GM23338 (cell line): ENCODE data around the gene TULP4. TPM values are rescaled to one million over a fixed set of nuclear protein-coding genes. Genes with fewer than 3 reads are reported as not detected.

Source experiments
- ATAC-seq: fragments of 200-7000 bp; cut with Tn5 transposase; 3 replicates; pipeline ENCODE4 v1.9.1; 2020
- DNase-seq: peaks from one replicate; pipeline ENCODE4 v3.0.0-alpha.2; 2015; ENCODE audit warnings: low spot score
- H2AFZ ChIP-seq: fragments of 200-600 bp; sonication (generic); 2 replicates; pipeline ENCODE4 v1.8.0; 2016; ENCODE audit warnings: antibody characterized with exemption, mild to moderate bottlenecking, moderate library complexity
- H3F3A ChIP-seq: fragments of 200-600 bp; sonication (generic); replicated peaks from 2 replicates; pipeline ENCODE4 v1.8.0; 2017; ENCODE audit warnings: antibody characterized with exemption, mixed run types, low read depth
- H3K27ac ChIP-seq: fragments of 200-600 bp; sonication (generic); 2 replicates; pipeline ENCODE4 v1.6.1; 2016; ENCODE audit warnings: low read depth
- H3K27me3 ChIP-seq: fragments of 200-600 bp; sonication (generic); 2 replicates; pipeline ENCODE4 v1.8.0; 2016; ENCODE audit warnings: mild to moderate bottlenecking, mixed run types, moderate library complexity; ENCODE audit not compliant: insufficient read depth
- H3K36me3 ChIP-seq: fragments of 200-600 bp; sonication (generic); 2 replicates; pipeline ENCODE4 v1.8.0; 2016; ENCODE audit warnings: mild to moderate bottlenecking; ENCODE audit not compliant: insufficient read depth
- H3K4me1 ChIP-seq: fragments of 200-600 bp; sonication (generic); 2 replicates; pipeline ENCODE4 v1.8.0; 2016; ENCODE audit warnings: mild to moderate bottlenecking, moderate library complexity; ENCODE audit not compliant: insufficient read depth
- H3K4me2 ChIP-seq: fragments of 200-600 bp; sonication (generic); 2 replicates; pipeline ENCODE4 v1.7.1; 2017; ENCODE audit warnings: mixed run types
- H3K4me3 ChIP-seq: fragments of 200-600 bp; sonication (generic); 2 replicates; pipeline ENCODE4 v1.6.1; 2016; ENCODE audit warnings: mixed run types
- H3K79me2 ChIP-seq: fragments of 200-600 bp; sonication (generic); replicated peaks from 2 replicates; pipeline ENCODE4 v1.8.0; 2017; ENCODE audit warnings: mild to moderate bottlenecking; ENCODE audit not compliant: insufficient read depth
- H3K9me2 ChIP-seq: fragments of 200-600 bp; sonication (generic); 2 replicates; pipeline ENCODE4 v1.8.0; 2017; ENCODE audit not compliant: insufficient read depth
- H4K20me1 ChIP-seq: fragments of 200-600 bp; sonication (generic); replicated peaks from 2 replicates; pipeline ENCODE4 v1.8.0; 2017; ENCODE audit warnings: mild to moderate bottlenecking; ENCODE audit not compliant: insufficient read depth
- H3K27ac Mint-ChIP-seq: 2 replicates; pipeline ENCODE4 v1.8.0; 2020; ENCODE audit warnings: inconsistent platforms, mild to moderate bottlenecking, moderate library complexity, mixed read lengths
- H3K27me3 Mint-ChIP-seq: 3 replicates; pipeline ENCODE4 v1.8.0; 2022; ENCODE audit warnings: low read depth, mild to moderate bottlenecking, moderate library complexity, mixed read lengths, inconsistent platforms; ENCODE audit not compliant: insufficient read depth, poor library complexity
- H3K36me3 Mint-ChIP-seq: 3 replicates; pipeline ENCODE4 v1.8.0; 2021; ENCODE audit warnings: low read depth, mild to moderate bottlenecking, inconsistent platforms, moderate library complexity, mixed read lengths
- H3K4me1 Mint-ChIP-seq: 3 replicates; pipeline ENCODE4 v1.8.0; 2020; ENCODE audit warnings: mild to moderate bottlenecking, inconsistent platforms, mixed read lengths
- H3K4me3 Mint-ChIP-seq: 3 replicates; pipeline ENCODE4 v1.8.0; 2021; ENCODE audit warnings: moderate library complexity, mild to moderate bottlenecking, inconsistent platforms, mixed read lengths
- H3K9me3 Mint-ChIP-seq: 3 replicates; pipeline ENCODE4 v1.8.0; 2020; ENCODE audit warnings: moderate library complexity, mild to moderate bottlenecking, inconsistent platforms, mixed read lengths
- CREB1 ChIP-seq: fragments of 250-450 bp; sonication (Bioruptor Pico); IDR thresholded peaks from 2 replicates; pipeline ENCODE4 v1.5.0; 2020; ENCODE audit warnings: low read depth, mild to moderate bottlenecking, moderate library complexity
- CTCF ChIP-seq, 2 experiments: fragments of 200-600 bp in 1 of 2; sonication (generic) in 1 of 2; conservative IDR thresholded peaks; 2 replicates each; pipeline versions ENCODE4 v1.5.1 to v1.6.1; 2016 to 2017; ENCODE audit warnings: antibody characterized with exemption in 2 of 2, low read depth in 2 of 2, mild to moderate bottlenecking in 2 of 2, moderate library complexity in 1 of 2
- JUNB ChIP-seq: IDR thresholded peaks from one replicate; pipeline ENCODE4 v1.6.1; 2016; ENCODE audit warnings: antibody characterized with exemption; ENCODE audit not compliant: unreplicated experiment
- REST ChIP-seq: IDR thresholded peaks from one replicate; pipeline ENCODE4 v1.6.1; 2018; ENCODE audit warnings: antibody characterized with exemption; ENCODE audit not compliant: unreplicated experiment
- ZNF331 ChIP-seq: fragments of 250-450 bp; sonication (Bioruptor Pico); IDR thresholded peaks from 2 replicates; pipeline ENCODE4 v1.5.0; 2020; ENCODE audit warnings: low read depth, mild to moderate bottlenecking, moderate library complexity
- polyA plus RNA-seq: library from polyadenylated mRNA; unstranded; fragments of >200 nt; fragmentation: Nextera tagmentation; extraction: Ambion mirVana; gene quantifications from 2 replicates; pipeline ENCODE4 v1.2.1, GENCODE V29; 2016
- total RNA-seq: library from RNA; depleted of rRNA; stranded (reverse); fragments of >200 nt; shearing (Covaris generic); gene quantifications from 2 replicates; pipeline ENCODE4 v1.2.3, GENCODE V29; 2014

Gene TULP4
- total and polyA plus RNA-seq, 2 experiments from 2014 or later, result 31.2 to 50.2 TPM

GRCh38 chr6:158367816-158368215 is 55.6 kb downstream of the TULP4 start (continued):
- no peak for TF ChIP-seq JUNB

- no peak overlapping the region for H3K4me2 ChIP-seq
- no peaks in the 10 kb centered on the region; the same call in 1 of the 2 replicates for H3K9me2 ChIP-seq
- Mint-ChIP-seq H3K36me3 (no peaks in the 10 kb centered on the region; the same call in 2 of the 3 replicates), H3K27ac (no peak overlapping the region; the same call in 1 of the 2 replicates), H3K4me1 (no peaks in the 10 kb centered on the region), H3K4me3 (no peak overlapping the region), H3K27me3 (peaks cover 4% of the 10 kb centered on the region), H3K9me3 (peaks cover 4% of the 10 kb centered on the region; the same call in 1 of the 3 replicates)
- no peak overlapping the region for H3K4me3 ChIP-seq
- H3F3A ChIP-seq, result no peaks in the 10 kb centered on the region
- TF ChIP-seq ZNF331 (CRISPR knock-in tag) (no peak), CTCF (conservative IDR thresholded peaks at IDR 0.05; ENCODE audit: low read depth in 2 of 2) (no peak), REST (no peak), CREB1 (no peak)
- H3K4me1 ChIP-seq, result no peaks in the 10 kb centered on the region
- no peaks in the 10 kb centered on the region for H3K79me2 ChIP-seq
- no peaks in the 10 kb centered on the region for H3K36me3 ChIP-seq
- H2AFZ ChIP-seq, result no peak overlapping the region
- H4K20me1 ChIP-seq, result peaks cover 4% of the 10 kb centered on the region; the same call in 1 of the 2 replicates
- ATAC-seq (no peak), DNase-seq (no peak)
- no peaks in the 10 kb centered on the region for H3K27me3 ChIP-seq
- no peak overlapping the region for H3K27ac ChIP-seq
Measured at GRCh38 chr6:158369241-158369640, 57.0 kb downstream of the TULP4 start.

GRCh38 chr6:158370805-158371204 is 58.5 kb downstream of the TULP4 start:
- H3F3A ChIP-seq, result no peaks in the 10 kb centered on the region
- no peak for DNase-seq
- no peak overlapping the region for H3K27ac ChIP-seq
- H3K4me3 ChIP-seq, result no peak overlapping the region
- ATAC-seq, result no peak
- H3K36me3 Mint-ChIP-seq, result no peaks in the 10 kb centered on the region
- H3K9me3 Mint-ChIP-seq, result peaks cover 4% of the 10 kb centered on the region; the same call in 1 of the 3 replicates
- H3K27me3 ChIP-seq, result no peaks in the 10 kb centered on the region
- no peak overlapping the region for H2AFZ ChIP-seq
- H3K79me2 ChIP-seq, result no peaks in the 10 kb centered on the region
- no peaks in the 10 kb centered on the region for H3K9me2 ChIP-seq
- TF ChIP-seq JUNB (no peak), REST (no peak)
- H3K36me3 ChIP-seq, result no peaks in the 10 kb centered on the region
- no peak overlapping the region for H3K4me3 Mint-ChIP-seq
- H3K4me1 Mint-ChIP-seq, result no peaks in the 10 kb centered on the region
- H3K27ac Mint-ChIP-seq, result no peak overlapping the region
- H3K4me1 ChIP-seq, result no peaks in the 10 kb centered on the region
- H4K20me1 ChIP-seq, result peaks cover 4% of the 10 kb centered on the region; the same call in 1 of the 2 replicates
- no peak overlapping the region for H3K4me2 ChIP-seq
- H3K27me3 Mint-ChIP-seq, result peaks cover 4% of the 10 kb centered on the region
